ENCODE data around the gene GTF3C1. TPM values are rescaled to one million over a fixed set of nuclear protein-coding genes. Genes with fewer than 3 reads are reported as not detected.

Gene GTF3C1
- total RNA-seq, 2 experiments from 2014 or later, result 43.6 to 44.5 TPM

DNA sequence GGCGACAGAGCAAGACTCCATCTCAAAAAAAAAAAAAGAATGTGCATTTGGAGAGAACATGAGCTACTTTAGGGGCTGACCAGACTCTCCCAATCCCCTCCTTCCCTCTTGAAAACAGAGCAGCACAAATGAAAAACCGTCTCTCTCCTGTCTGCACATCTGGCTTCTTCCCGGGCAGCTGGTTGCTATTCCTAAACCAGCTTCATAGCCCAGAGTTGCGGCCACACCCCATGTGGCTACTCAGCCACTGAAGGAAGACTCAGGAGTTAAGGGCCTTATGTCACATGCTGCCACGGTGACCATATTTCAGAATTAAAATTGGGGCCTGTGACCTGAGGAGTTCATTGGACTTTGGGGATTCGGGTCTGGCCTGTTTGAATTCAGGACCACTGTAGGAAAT lies 48.5 kb upstream of the GTF3C1 start:
- Mint-ChIP-seq H3K4me3 (no peak overlapping the region), H3K36me3 (ENCODE audit: low read depth) (no peaks in the 10 kb centered on the region), H3K4me1 (ENCODE audit: low read depth) (no peaks in the 10 kb centered on the region), H3K27me3 (no peaks in the 10 kb centered on the region), H3K27ac (no peak overlapping the region), H3K9me3 (no peaks in the 10 kb centered on the region)
- no peaks in the 10 kb centered on the region for H3K27me3 ChIP-seq (ENCODE audit: control insufficient read depth in 1 of 2, insufficient read depth in 2 of 2, low read length in 2 of 2)
- H3K9me3 ChIP-seq (ENCODE audit: control insufficient read depth in 1 of 2, insufficient read depth in 1 of 2, low read length in 2 of 2), result no peaks in the 10 kb centered on the region
- intact Hi-C loops (cut with DNase I, micrococcal nuclease), result no loop called here
- CTCF ChIA-PET, result interaction anchor here (1.0 kb wide), 1 partner anchor 32 kb away, joined by 3 read pairs; no protein-coding TSS in a partner anchor
- no peaks in the 10 kb centered on the region for H3K36me3 ChIP-seq (ENCODE audit: insufficient read depth, low read length)
- no peak overlapping the region for H3K27ac ChIP-seq (ENCODE audit: low read depth in 1 of 2, low read length in 2 of 2)
- no peak for DNase-seq
- POLR2A ChIA-PET, result no interaction called here
- ATAC-seq (ENCODE audit: poor library complexity), result no peak
- TF ChIP-seq, protein P1, sequence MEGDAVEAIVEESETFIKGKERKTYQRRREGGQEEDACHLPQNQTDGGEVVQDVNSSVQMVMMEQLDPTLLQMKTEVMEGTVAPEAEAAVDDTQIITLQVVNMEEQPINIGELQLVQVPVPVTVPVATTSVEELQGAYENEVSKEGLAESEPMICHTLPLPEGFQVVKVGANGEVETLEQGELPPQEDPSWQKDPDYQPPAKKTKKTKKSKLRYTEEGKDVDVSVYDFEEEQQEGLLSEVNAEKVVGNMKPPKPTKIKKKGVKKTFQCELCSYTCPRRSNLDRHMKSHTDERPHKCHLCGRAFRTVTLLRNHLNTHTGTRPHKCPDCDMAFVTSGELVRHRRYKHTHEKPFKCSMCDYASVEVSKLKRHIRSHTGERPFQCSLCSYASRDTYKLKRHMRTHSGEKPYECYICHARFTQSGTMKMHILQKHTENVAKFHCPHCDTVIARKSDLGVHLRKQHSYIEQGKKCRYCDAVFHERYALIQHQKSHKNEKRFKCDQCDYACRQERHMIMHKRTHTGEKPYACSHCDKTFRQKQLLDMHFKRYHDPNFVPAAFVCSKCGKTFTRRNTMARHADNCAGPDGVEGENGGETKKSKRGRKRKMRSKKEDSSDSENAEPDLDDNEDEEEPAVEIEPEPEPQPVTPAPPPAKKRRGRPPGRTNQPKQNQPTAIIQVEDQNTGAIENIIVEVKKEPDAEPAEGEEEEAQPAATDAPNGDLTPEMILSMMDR (IDR thresholded peaks at IDR 0.05), result no peak
- no peaks in the 10 kb centered on the region for H3K4me1 ChIP-seq (ENCODE audit: insufficient read depth, low read length)
- H3K4me3 ChIP-seq (ENCODE audit: low read length), result no peak overlapping the region

DNA sequence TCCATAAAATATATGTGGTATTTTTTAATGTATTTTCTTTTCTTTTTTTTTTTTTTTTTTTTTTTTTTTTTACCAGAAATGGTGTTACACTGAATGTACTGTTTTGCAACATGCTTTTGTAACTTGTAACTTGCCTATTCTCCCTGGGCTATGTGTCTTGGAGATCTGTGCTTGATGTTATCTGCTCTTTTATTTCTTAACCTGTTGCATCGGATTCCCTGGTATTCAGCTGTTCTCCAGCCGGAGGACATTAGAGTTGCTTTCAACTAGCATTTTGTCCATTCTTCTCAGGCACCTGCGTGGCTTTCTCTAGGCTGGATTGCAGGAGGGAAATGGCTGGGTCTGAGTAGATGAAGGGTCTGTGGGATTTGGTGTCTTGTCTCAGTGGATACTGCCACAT lies 47.6 kb upstream of the GTF3C1 start:
- TF ChIP-seq, protein P1 (IDR thresholded peaks at IDR 0.05), result no peak
- Histone ChIP-seq H3K36me3 (ENCODE audit: insufficient read depth, low read length) (no peaks in the 10 kb centered on the region), H3K4me3 (ENCODE audit: low read length) (no peak overlapping the region), H3K27ac (ENCODE audit: low read depth in 1 of 2, low read length in 2 of 2) (no peak overlapping the region), H3K9me3 (ENCODE audit: control insufficient read depth in 1 of 2, insufficient read depth in 1 of 2, low read length in 2 of 2) (no peaks in the 10 kb centered on the region), H3K4me1 (ENCODE audit: insufficient read depth, low read length) (no peaks in the 10 kb centered on the region), H3K27me3 (ENCODE audit: control insufficient read depth in 1 of 2, insufficient read depth in 2 of 2, low read length in 2 of 2) (no peaks in the 10 kb centered on the region)
- Mint-ChIP-seq H3K36me3 (ENCODE audit: low read depth) (no peaks in the 10 kb centered on the region), H3K27me3 (no peaks in the 10 kb centered on the region), H3K4me3 (no peak overlapping the region), H3K9me3 (no peaks in the 10 kb centered on the region), H3K27ac (no peak overlapping the region), H3K4me1 (ENCODE audit: low read depth) (no peaks in the 10 kb centered on the region)
- intact Hi-C loops (cut with DNase I, micrococcal nuclease), result no loop called here
- POLR2A ChIA-PET, result no interaction called here
- CTCF ChIA-PET, result interaction anchor here (0.6 to 1.0 kb wide), 3 partner anchors 12 to 488 kb away, joined by 3 read pairs; no protein-coding TSS in a partner anchor
- ATAC-seq (ENCODE audit: poor library complexity), result no peak
- no peak for DNase-seq

DNA sequence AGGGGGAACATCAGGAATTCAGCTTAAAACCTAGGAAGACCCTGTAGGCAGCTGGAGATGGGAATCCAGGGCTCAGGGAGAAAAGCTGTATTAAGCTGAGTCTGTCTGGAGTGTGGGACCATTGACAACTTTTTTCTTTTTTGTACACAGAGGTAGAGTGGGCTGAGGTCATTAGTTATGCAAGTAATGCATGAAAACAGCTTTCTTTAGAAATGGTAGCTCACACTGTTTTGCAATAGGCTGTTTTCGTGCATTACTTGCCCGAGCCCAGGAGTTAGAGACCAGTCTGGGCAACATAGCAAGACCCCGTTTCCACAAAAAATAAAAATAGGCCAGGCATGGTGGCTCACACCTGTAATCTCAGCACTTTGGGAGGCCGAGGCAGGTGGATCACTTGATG lies 46.7 kb upstream of the GTF3C1 start:
- TF ChIP-seq, protein P1 (IDR thresholded peaks at IDR 0.05), result no peak
- H3K36me3 Mint-ChIP-seq (ENCODE audit: low read depth), result peaks cover 8% of the 10 kb centered on the region
- H3K4me3 Mint-ChIP-seq, result no peak overlapping the region
- H3K4me3 ChIP-seq (ENCODE audit: low read length), result no peak overlapping the region
- no peaks in the 10 kb centered on the region for H3K4me1 ChIP-seq (ENCODE audit: insufficient read depth, low read length)
- H3K27ac ChIP-seq (ENCODE audit: low read depth in 1 of 2, low read length in 2 of 2), result no peak overlapping the region
- H3K36me3 ChIP-seq (ENCODE audit: insufficient read depth, low read length), result no peaks in the 10 kb centered on the region
- H3K27ac Mint-ChIP-seq, result no peak overlapping the region
- H3K27me3 ChIP-seq (ENCODE audit: control insufficient read depth in 1 of 2, insufficient read depth in 2 of 2, low read length in 2 of 2), result no peaks in the 10 kb centered on the region
- H3K4me1 Mint-ChIP-seq (ENCODE audit: low read depth), result no peaks in the 10 kb centered on the region
- POLR2A ChIA-PET, result no interaction called here
- no peaks in the 10 kb centered on the region for H3K9me3 ChIP-seq (ENCODE audit: control insufficient read depth in 1 of 2, insufficient read depth in 1 of 2, low read length in 2 of 2)
- H3K9me3 Mint-ChIP-seq, result no peaks in the 10 kb centered on the region
- no peak for DNase-seq
- no peaks in the 10 kb centered on the region for H3K27me3 Mint-ChIP-seq
- CTCF ChIA-PET, result no interaction called here
- ATAC-seq (ENCODE audit: poor library complexity), result no peak
- intact Hi-C loops (cut with DNase I, micrococcal nuclease), result no loop called here
